Mucosa of stomach (tissue), 1 donor: ENCODE data around the gene SERINC5.

Source experiments
- H3K27me3 ChIP-seq: one replicate; pipeline ENCODE4 v1.7.0; 2013; ENCODE audit warnings: mild to moderate bottlenecking, low read length; ENCODE audit not compliant: control insufficient read depth, insufficient read depth
- H3K36me3 ChIP-seq: one replicate; pipeline ENCODE4 v1.7.0; 2013; ENCODE audit warnings: low read length; ENCODE audit not compliant: control insufficient read depth, insufficient read depth
- H3K4me1 ChIP-seq: one replicate; pipeline ENCODE4 v1.7.0; 2013; ENCODE audit warnings: mild to moderate bottlenecking, low read length; ENCODE audit not compliant: control insufficient read depth, insufficient read depth
- H3K4me3 ChIP-seq: one replicate; pipeline ENCODE4 v1.7.0; 2013; ENCODE audit warnings: low read length
- H3K9ac ChIP-seq: one replicate; pipeline ENCODE4 v1.7.0; 2013; ENCODE audit warnings: mild to moderate bottlenecking, low read length, moderate library complexity
- H3K9me3 ChIP-seq: one replicate; pipeline ENCODE4 v1.7.0; 2013; ENCODE audit warnings: mild to moderate bottlenecking, low read length, moderate library complexity; ENCODE audit not compliant: control insufficient read depth
- donor health status: Pancreatic carcinoma.

Gene SERINC5

DNA sequence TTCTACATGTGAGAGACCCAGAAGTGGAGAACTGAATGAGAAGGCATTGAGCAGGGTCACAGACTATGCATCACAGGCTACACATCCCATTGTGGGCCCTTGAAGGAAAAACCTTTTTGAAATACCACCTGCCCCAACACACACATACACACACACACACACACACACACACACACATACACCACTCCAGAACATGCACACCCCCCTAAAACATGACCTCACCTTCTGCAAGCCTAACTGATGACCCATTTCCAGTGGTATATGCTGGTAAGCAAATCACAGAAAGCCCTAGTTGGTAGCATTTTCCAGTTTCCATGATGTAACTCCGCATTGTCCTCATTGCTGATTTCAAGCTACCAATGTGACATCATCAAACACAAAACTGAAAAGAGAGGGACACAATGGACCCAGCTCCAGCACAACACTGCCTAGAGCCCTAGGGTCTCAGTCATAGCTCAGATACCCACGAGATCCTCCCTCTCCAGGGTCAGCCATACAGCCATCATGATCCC is 184.3 kb downstream of the SERINC5 start:
- no peak overlapping the region for H3K4me3 ChIP-seq
- no peaks in the 10 kb centered on the region for H3K36me3 ChIP-seq

DNA sequence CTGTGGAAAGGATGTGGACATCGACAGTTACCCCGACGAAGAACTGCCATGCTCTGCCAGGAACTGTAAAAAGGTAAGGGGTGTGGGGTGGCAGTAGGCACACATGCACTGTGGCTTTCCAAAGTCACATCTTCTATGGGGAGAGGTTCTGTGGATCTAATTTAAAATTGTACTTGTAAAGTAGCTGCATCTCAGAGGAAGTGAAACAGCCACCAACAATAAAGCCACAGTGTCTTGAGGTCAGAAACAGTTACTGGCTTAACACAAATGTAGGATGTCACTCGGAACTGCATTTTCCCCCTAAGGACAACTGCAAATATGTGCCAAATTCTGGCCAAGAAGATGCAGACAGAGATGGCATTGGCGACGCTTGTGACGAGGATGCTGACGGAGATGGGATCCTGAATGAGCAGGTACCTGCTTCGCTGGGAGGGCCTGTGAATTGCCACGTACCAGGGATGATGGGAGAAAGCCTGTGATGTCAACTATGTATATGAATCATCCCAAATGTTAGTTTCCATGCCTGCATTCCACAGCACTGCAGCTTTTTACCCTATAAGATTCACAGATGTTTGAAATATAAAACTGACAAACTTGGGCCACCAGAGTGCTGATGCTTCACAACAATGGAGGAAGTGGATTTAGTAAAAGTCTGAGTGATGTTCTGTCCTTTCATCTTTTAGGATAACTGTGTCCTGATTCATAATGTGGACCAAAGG is 185.4 kb downstream of the SERINC5 start:
- Histone ChIP-seq H3K4me3 (no peak overlapping the region), H3K9me3 (no peaks in the 10 kb centered on the region), H3K27me3 (no peaks in the 10 kb centered on the region), H3K9ac (no peak overlapping the region), H3K36me3 (no peaks in the 10 kb centered on the region), H3K4me1 (no peaks in the 10 kb centered on the region)

More for the DNA sequence above, 184.3 kb downstream of the SERINC5 start:
- Histone ChIP-seq H3K9ac (no peak overlapping the region), H3K4me1 (no peaks in the 10 kb centered on the region), H3K27me3 (no peaks in the 10 kb centered on the region), H3K9me3 (no peaks in the 10 kb centered on the region)

DNA sequence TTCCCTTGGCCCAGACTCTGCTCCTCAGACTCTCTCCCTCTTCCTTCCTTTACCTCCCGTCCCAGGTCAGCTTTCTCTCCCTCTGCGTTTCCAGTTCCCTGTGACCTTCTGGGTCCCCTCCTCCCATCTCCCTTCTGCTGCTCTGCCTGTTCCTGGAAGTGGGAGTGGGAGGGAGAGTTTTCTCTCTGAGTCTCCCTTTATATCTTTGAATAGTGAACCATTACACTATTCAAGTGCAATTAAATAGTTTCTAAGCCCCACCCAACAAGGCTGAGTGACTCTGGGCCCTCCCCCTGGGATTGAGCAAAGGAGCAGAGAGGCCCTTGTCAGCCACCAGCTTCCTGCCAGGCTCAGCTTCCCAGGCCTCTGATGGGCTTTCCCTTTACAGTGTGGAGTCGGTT is 185.9 kb downstream of the SERINC5 start:
- Histone ChIP-seq H3K9me3 (no peaks in the 10 kb centered on the region), H3K27me3 (no peaks in the 10 kb centered on the region), H3K9ac (no peak overlapping the region), H3K4me1 (no peaks in the 10 kb centered on the region), H3K36me3 (no peaks in the 10 kb centered on the region), H3K4me3 (no peak overlapping the region)

DNA sequence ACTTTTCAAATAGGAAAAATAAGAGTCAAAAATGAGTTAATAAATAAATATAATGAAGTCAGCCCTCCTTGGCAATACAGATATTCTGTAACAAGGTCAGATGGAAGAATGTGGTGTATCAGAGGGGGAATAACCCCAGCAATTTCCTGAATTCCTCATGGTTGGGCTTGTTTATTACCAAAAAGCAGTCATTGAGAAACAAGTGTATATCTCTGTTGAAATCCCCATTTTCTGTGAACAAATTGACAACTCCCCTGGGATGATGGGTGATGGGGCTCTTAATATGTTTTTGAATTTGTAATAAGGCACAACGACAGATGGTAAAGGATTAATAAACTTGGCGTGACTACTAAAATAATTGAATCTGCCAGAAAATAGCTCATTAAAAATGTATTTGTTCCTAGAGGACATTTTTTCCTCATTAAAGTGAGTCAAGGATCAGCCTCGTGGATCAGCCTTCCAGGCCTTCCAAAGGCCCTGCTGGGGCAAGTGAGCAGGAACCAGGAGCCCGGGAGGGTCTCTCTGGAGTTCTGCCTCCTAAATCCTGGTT is 186.5 kb downstream of the SERINC5 start:
- H3K9ac ChIP-seq = no peak overlapping the region
- H3K9me3 ChIP-seq = no peaks in the 10 kb centered on the region

DNA sequence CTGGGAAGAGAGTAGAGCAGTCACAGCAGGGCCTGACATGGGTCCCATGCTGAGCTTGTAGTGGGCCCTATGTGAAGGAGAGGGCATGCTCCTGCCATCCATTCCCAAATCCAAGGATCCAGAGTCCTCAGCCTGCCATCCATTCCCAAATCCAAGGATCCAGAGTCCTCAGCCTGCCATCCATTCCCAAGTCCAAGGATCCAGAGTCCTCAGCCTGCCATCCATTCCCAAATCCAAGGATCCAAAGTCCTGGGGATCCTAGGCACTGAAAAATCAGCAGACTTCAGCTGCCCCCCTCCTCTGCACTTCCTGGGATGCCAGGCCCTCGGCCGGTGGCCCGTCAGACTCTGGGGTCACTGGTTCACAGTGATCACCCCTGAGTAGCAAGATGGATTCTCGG is 187.1 kb downstream of the SERINC5 start:
- H3K4me3 ChIP-seq = no peak overlapping the region
- H3K4me1 ChIP-seq = no peaks in the 10 kb centered on the region
- no peaks in the 10 kb centered on the region for H3K27me3 ChIP-seq
- H3K36me3 ChIP-seq = no peaks in the 10 kb centered on the region
- no peak overlapping the region for H3K9ac ChIP-seq
- no peaks in the 10 kb centered on the region for H3K9me3 ChIP-seq

More for the DNA sequence above, 186.5 kb downstream of the SERINC5 start:
- Histone ChIP-seq H3K4me3 (no peak overlapping the region), H3K4me1 (no peaks in the 10 kb centered on the region), H3K27me3 (no peaks in the 10 kb centered on the region), H3K36me3 (no peaks in the 10 kb centered on the region)

DNA sequence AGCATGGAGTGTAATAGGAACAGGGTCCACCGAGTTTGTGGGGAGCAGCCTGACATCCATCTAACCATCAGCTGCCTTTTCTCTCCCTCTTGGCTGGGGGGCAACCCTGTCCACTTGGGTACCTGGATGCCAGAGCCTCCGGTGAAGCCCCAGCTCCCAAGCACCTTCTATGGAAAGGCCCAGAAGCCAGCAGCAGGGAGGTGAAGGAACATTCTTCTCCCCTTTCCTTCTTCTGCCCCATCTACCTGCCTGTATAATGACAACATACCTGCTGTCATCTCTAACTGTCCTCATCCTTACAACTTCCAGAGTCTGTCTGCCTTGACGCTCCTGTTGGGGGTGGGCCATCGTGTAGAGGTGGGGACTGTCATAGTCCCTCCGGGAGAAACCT is 187.6 kb downstream of the SERINC5 start:
- no peaks in the 10 kb centered on the region for H3K9me3 ChIP-seq
- H3K36me3 ChIP-seq = no peaks in the 10 kb centered on the region
- H3K4me1 ChIP-seq = no peaks in the 10 kb centered on the region
- no peaks in the 10 kb centered on the region for H3K27me3 ChIP-seq
- H3K4me3 ChIP-seq = no peak overlapping the region
- no peak overlapping the region for H3K9ac ChIP-seq

DNA sequence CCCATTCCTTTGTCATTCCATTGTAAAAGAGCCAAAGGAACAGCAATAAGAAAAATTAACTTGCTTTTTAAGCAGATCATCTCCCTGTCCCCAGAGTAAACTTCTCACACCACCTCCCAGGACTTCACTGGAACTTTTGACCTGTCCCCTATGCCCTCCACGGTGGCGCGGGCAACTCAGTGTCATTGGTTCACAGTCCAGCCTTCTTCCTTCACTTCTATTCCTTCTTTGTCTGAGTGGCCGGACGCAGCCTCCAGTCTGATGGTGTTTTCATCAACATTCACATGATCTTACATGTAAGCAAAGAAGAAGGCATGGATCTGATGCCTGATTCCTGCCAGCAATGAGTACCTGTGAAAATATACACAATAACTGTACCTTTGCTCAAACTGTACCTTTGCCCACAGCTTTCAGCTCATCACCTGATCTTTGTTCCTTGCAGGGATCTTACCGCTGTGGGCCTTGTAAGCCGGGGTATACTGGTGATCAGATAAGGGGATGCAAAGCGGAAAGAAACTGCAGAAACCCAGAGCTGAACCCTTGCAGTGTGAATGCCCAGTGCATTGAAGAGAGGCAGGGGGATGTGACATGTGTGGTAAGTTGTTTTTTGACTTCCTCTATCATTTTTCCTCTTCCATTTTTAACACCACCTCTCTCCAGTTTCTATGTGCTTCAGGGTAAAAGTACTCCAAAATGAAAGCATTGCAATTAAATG is 188.2 kb downstream of the SERINC5 start:
- no peaks in the 10 kb centered on the region for H3K36me3 ChIP-seq
- H3K4me1 ChIP-seq = no peaks in the 10 kb centered on the region
- H3K4me3 ChIP-seq = no peak overlapping the region
- no peak overlapping the region for H3K9ac ChIP-seq
- no peaks in the 10 kb centered on the region for H3K9me3 ChIP-seq
- H3K27me3 ChIP-seq = no peaks in the 10 kb centered on the region

DNA sequence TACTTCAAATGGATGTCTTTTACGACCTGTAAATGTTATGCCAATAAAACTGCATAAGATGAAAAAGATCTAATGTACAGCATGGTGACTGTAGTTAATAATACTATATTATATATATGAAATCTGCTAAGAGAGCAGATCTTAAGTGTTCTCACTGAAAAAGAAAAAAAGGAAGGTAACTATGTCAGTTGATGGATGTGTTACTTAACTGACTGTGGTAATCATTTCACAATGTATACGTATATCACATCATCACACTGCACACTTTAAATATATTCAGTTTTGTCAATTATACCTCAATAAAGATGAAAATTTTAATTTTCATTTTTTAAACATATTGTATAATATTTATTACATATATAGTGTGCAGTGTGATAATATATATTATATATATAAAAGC is 188.8 kb downstream of the SERINC5 start:
- no peaks in the 10 kb centered on the region for H3K36me3 ChIP-seq
- no peak overlapping the region for H3K9ac ChIP-seq
- no peaks in the 10 kb centered on the region for H3K4me1 ChIP-seq
- no peaks in the 10 kb centered on the region for H3K27me3 ChIP-seq
- H3K9me3 ChIP-seq = no peaks in the 10 kb centered on the region
- no peak overlapping the region for H3K4me3 ChIP-seq

DNA sequence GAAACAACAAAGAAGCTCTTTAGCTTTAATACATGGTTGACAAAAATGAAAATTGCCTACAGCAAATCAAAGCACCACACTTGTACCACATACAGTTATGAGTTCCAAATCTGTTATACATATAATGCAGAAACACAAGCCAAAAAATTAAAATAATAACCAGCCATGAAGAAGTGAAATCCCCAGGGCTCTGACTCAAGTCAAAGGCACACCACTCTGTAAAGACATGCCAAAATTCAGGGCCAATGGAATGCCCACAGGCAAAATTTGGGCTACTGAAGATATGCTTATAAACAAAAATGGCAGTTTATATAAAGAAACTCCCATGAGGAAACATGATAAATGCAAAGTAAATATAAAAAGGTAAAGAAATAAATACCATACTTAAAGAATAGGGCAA is 191.7 kb downstream of the SERINC5 start:
- Histone ChIP-seq H3K27me3 (no peaks in the 10 kb centered on the region), H3K4me3 (no peak overlapping the region), H3K9ac (no peak overlapping the region), H3K9me3 (no peaks in the 10 kb centered on the region), H3K4me1 (no peaks in the 10 kb centered on the region), H3K36me3 (no peaks in the 10 kb centered on the region)
